NB4 (cell line): ENCODE results near the gene UTP14A.

Experiments used
- MYC ChIP-seq: IDR thresholded peaks from 2 replicates; pipeline ENCODE4 v1.6.1; 2011; ENCODE audit warnings: low read depth, low read length
- POLR2A ChIP-seq: IDR thresholded peaks from 2 replicates; pipeline ENCODE4 v1.6.1; 2011; ENCODE audit warnings: mild to moderate bottlenecking; ENCODE audit not compliant: insufficient read length; ENCODE audit errors: extremely low read depth
- TF ChIP-seq, protein P1 (sequence below): IDR thresholded peaks from one replicate; pipeline ENCODE4 v1.5.1; 2012; ENCODE audit warnings: low read depth, low read length
- TF ChIP-seq, protein P2 (sequence below): IDR thresholded peaks from 2 replicates; pipeline ENCODE4 v1.6.1; 2011; ENCODE audit warnings: low read depth, low read length

- TF ChIP-seq MYC, result peak; percentile 24; the same call in 1 of the 2 replicates
- TF ChIP-seq, protein P1, sequence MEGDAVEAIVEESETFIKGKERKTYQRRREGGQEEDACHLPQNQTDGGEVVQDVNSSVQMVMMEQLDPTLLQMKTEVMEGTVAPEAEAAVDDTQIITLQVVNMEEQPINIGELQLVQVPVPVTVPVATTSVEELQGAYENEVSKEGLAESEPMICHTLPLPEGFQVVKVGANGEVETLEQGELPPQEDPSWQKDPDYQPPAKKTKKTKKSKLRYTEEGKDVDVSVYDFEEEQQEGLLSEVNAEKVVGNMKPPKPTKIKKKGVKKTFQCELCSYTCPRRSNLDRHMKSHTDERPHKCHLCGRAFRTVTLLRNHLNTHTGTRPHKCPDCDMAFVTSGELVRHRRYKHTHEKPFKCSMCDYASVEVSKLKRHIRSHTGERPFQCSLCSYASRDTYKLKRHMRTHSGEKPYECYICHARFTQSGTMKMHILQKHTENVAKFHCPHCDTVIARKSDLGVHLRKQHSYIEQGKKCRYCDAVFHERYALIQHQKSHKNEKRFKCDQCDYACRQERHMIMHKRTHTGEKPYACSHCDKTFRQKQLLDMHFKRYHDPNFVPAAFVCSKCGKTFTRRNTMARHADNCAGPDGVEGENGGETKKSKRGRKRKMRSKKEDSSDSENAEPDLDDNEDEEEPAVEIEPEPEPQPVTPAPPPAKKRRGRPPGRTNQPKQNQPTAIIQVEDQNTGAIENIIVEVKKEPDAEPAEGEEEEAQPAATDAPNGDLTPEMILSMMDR, result peak; percentile 53
- TF ChIP-seq, protein P2, sequence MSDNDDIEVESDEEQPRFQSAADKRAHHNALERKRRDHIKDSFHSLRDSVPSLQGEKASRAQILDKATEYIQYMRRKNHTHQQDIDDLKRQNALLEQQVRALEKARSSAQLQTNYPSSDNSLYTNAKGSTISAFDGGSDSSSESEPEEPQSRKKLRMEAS, result no peak
- no peak for TF ChIP-seq POLR2A
These were observed 19.5 kb downstream of the UTP14A start for GRCh38 chrX:129925305-129926092.
